Neuronal stem cell (in vitro differentiated cells): Measurements from ENCODE around the gene OR14C36. TPM values are rescaled to one million over a fixed set of nuclear protein-coding genes. Genes with fewer than 3 reads are reported as not detected.
"Not testable (repeated sequence)": the region's sequence is repeated elsewhere in the genome, so short reads cannot be mapped to it uniquely, and the experiment has no call there.

ENCODE experiments used
- DNase-seq: peaks from one replicate; pipeline ENCODE4 v3.0.0-alpha.2; 2013; ENCODE audit warnings: low spot score
- H2AFZ ChIP-seq: one replicate; pipeline ENCODE4 v1.6.1; 2013; ENCODE audit warnings: mild to moderate bottlenecking, low read length, inconsistent platforms
- H2AK5ac ChIP-seq: 2 replicates; pipeline ENCODE4 v1.6.1; 2013; ENCODE audit warnings: low read depth, mild to moderate bottlenecking, inconsistent platforms, low read length, moderate library complexity, mixed read lengths
- H2BK120ac ChIP-seq: 2 replicates; pipeline ENCODE4 v1.6.1; 2013; ENCODE audit warnings: low read depth, mild to moderate bottlenecking, inconsistent platforms, low read length, moderate library complexity, mixed read lengths
- H2BK12ac ChIP-seq: one replicate; pipeline ENCODE4 v1.6.1; 2013; ENCODE audit warnings: low read length, inconsistent platforms
- H2BK15ac ChIP-seq: 2 replicates; pipeline ENCODE4 v1.6.1; 2013; ENCODE audit warnings: mild to moderate bottlenecking, low read length, inconsistent platforms, mixed read lengths
- H2BK5ac ChIP-seq: one replicate; pipeline ENCODE4 v1.6.1; 2013; ENCODE audit warnings: inconsistent platforms, mild to moderate bottlenecking, low read length, moderate library complexity
- H3K14ac ChIP-seq: one replicate; pipeline ENCODE4 v1.6.1; 2013; ENCODE audit warnings: low read length, inconsistent platforms
- H3K18ac ChIP-seq: 2 replicates; pipeline ENCODE4 v1.6.1; 2013; ENCODE audit warnings: low read length, inconsistent platforms
- H3K23ac ChIP-seq: 2 replicates; pipeline ENCODE4 v1.6.1; 2013; ENCODE audit warnings: low read depth, mild to moderate bottlenecking, mixed read lengths, low read length, inconsistent platforms; ENCODE audit not compliant: poor library complexity
- H3K27ac ChIP-seq: replicated peaks from 3 replicates; pipeline ENCODE4 v1.5.1; 2013; ENCODE audit warnings: low read length, inconsistent platforms
- H3K27me3 ChIP-seq, 3 experiments: 2 replicates each; pipeline ENCODE4 v1.6.1; 2013; ENCODE audit warnings: low read length in 3 of 3, mild to moderate bottlenecking in 2 of 3, inconsistent platforms in 1 of 3, low read depth in 1 of 3, mixed read lengths in 1 of 3, moderate library complexity in 1 of 3; ENCODE audit not compliant: control insufficient read depth in 3 of 3, insufficient read depth in 3 of 3
- H3K36me3 ChIP-seq, 2 donors: replicated peaks in 1 of 2; 2 replicates each; pipeline ENCODE4 v1.6.1; 2013; ENCODE audit warnings: low read length in 2 of 2; ENCODE audit not compliant: control insufficient read depth in 2 of 2, insufficient read depth in 2 of 2
- H3K4ac ChIP-seq: 2 replicates; pipeline ENCODE4 v1.6.1; 2013; ENCODE audit warnings: inconsistent platforms, mild to moderate bottlenecking, low read length, moderate library complexity
- H3K4me1 ChIP-seq, 2 donors: 1 replicate in 1 of 2; 2 replicates in 1 of 2; pipeline ENCODE4 v1.6.1; 2013; ENCODE audit warnings: low read length in 2 of 2, low read depth in 1 of 2; ENCODE audit not compliant: control insufficient read depth in 2 of 2, insufficient read depth in 1 of 2
- H3K4me2 ChIP-seq: one replicate; pipeline ENCODE4 v1.6.1; 2013; ENCODE audit warnings: mild to moderate bottlenecking, low read length, inconsistent platforms; ENCODE audit not compliant: insufficient read depth, poor library complexity, severe bottlenecking
- H3K4me3 ChIP-seq, 2 donors: 2 replicates each; pipeline ENCODE4 v1.5.1; 2013; ENCODE audit warnings: low read length in 2 of 2, mild to moderate bottlenecking in 2 of 2, inconsistent platforms in 1 of 2, moderate library complexity in 1 of 2
- H3K79me1 ChIP-seq: one replicate; pipeline ENCODE4 v1.6.1; 2013; ENCODE audit warnings: low read depth, mild to moderate bottlenecking, inconsistent platforms, low read length, moderate library complexity
- H3K9ac ChIP-seq: one replicate; pipeline ENCODE4 v1.6.1; 2013; ENCODE audit warnings: mild to moderate bottlenecking, low read depth, low read length, inconsistent platforms; ENCODE audit not compliant: poor library complexity
- H3K9me3 ChIP-seq, 2 donors: replicated peaks in 1 of 2; 2 replicates each; pipeline versions ENCODE3 to v1.6.1; 2013; ENCODE audit warnings: low read length in 2 of 2, mild to moderate bottlenecking in 2 of 2, inconsistent platforms in 1 of 2, low read depth in 1 of 2, mixed read lengths in 1 of 2, moderate library complexity in 1 of 2; ENCODE audit not compliant: control insufficient read depth in 2 of 2, insufficient read depth in 1 of 2
- H4K8ac ChIP-seq: one replicate; pipeline ENCODE4 v1.6.1; 2013; ENCODE audit warnings: low read depth, mild to moderate bottlenecking, inconsistent platforms, low read length, moderate library complexity
- H4K91ac ChIP-seq: one replicate; pipeline ENCODE4 v1.6.1; 2013; ENCODE audit warnings: low read length, low read depth, mild to moderate bottlenecking, inconsistent platforms; ENCODE audit not compliant: poor library complexity
- WGBS, 2 donors: extraction: QIAGEN DNeasy Blood & Tissue Kit; methylation state at CpG; one replicate each; pipeline ENCODE4 v1.1.7; 2013; ENCODE audit warnings: missing lambda C conversion rate in 2 of 2, mixed read lengths in 1 of 2; ENCODE audit not compliant: insufficient read length in 2 of 2, insufficient replicate concordance in 1 of 2; ENCODE audit errors: extremely low coverage in 2 of 2; 5-methylcytosine and 5-hydroxymethylcytosine counted together
- polyA plus RNA-seq, 2 experiments: library from polyadenylated mRNA; stranded (reverse); fragments of 200-250 nt; gene quantifications; one replicate each; pipeline ENCODE4 v1.2.3, GENCODE V29; 2013

Gene OR14C36
- not detected for polyA plus RNA-seq (2013, experiment 1 of 2)
- not detected for polyA plus RNA-seq (2013, experiment 2 of 2)

GRCh38 chr1:248348475-248348874 is at the start of gene OR14C36:
Gene OR14C36 (plus strand): TSS chr1:248348775. CDS start chr1:248348775, 0 bp downstream.
- Histone ChIP-seq H3K14ac (no peak within 1 kb of the TSS), H3K4me1 (no peaks in the 10 kb centered on the region), H2AK5ac (no peak within 1 kb of the TSS), H3K9ac (no peak within 1 kb of the TSS), H2BK15ac (no peak within 1 kb of the TSS), H2AFZ (no peak within 1 kb of the TSS), H2BK5ac (no peak within 1 kb of the TSS), H2BK12ac (no peak within 1 kb of the TSS), H3K4ac (no peak within 1 kb of the TSS), H3K9me3 (peaks cover 0 to 12% of the 10 kb centered on the region in 2 donors), H3K4me2 (no peak within 1 kb of the TSS), H3K4me3 (no peak within 1 kb of the TSS), H3K79me1 (no peaks in the 10 kb centered on the region), H4K91ac (no peak within 1 kb of the TSS), H2BK120ac (no peak within 1 kb of the TSS), H3K18ac (no peak within 1 kb of the TSS), H3K36me3 (no peaks in the 10 kb centered on the region), H3K23ac (no peak within 1 kb of the TSS), H3K27me3 (peaks cover 0 to 5% (median 0%) of the 10 kb centered on the region in 3 experiments), H3K27ac (no peak within 1 kb of the TSS), H4K8ac (no peak within 1 kb of the TSS)
- no peak for DNase-seq
- WGBS, 2 donors = no CpG with 5 or more reads among the region's 4 CpGs

GRCh38 chr1:248303324-248303723 is 45.3 kb upstream of the OR14C36 start, which contains the start of gene OR2T12:
Gene OR2T12 (minus strand): TSS chr1:248303424. CDS start chr1:248295578, 7,846 bp downstream.
- no peak within 1 kb of the TSS for H2AK5ac ChIP-seq
- no peak within 1 kb of the TSS for H3K9ac ChIP-seq
- no peaks in the 10 kb centered on the region for H3K79me1 ChIP-seq
- H3K14ac ChIP-seq = no peak within 1 kb of the TSS
- H2AFZ ChIP-seq = no peak within 1 kb of the TSS
- H3K4me2 ChIP-seq = no peak within 1 kb of the TSS
- no peak within 1 kb of the TSS for H3K23ac ChIP-seq
- no peak within 1 kb of the TSS for H2BK5ac ChIP-seq
- H3K27ac ChIP-seq = no peak within 1 kb of the TSS
- H3K4me3 ChIP-seq = no peak within 1 kb of the TSS
- no peak within 1 kb of the TSS for H2BK12ac ChIP-seq
- H3K4ac ChIP-seq = no peak within 1 kb of the TSS
- no peak within 1 kb of the TSS for H2BK15ac ChIP-seq
- H4K91ac ChIP-seq = no peak within 1 kb of the TSS
- H3K27me3 ChIP-seq = no peaks in the 10 kb centered on the region
- H3K4me1 ChIP-seq = no peaks in the 10 kb centered on the region
- H4K8ac ChIP-seq = no peak within 1 kb of the TSS
- no peaks in the 10 kb centered on the region for H3K36me3 ChIP-seq
- H3K18ac ChIP-seq = no peak within 1 kb of the TSS
- no peak within 1 kb of the TSS for H2BK120ac ChIP-seq
- DNase-seq = no peak
- peaks cover 0 to 5% of the 10 kb centered on the region in 2 donors for H3K9me3 ChIP-seq
- WGBS, 2 donors = no CpG with 5 or more reads among the region's 1 CpG

GRCh38 chr1:248305672-248306071 is 42.9 kb upstream of the OR14C36 start:
- H3K27me3 ChIP-seq, H3K23ac ChIP-seq, H3K4me2 ChIP-seq, H3K18ac ChIP-seq, H3K4ac ChIP-seq, H2AK5ac ChIP-seq, H4K8ac ChIP-seq, H2BK15ac ChIP-seq, H3K36me3 ChIP-seq, H4K91ac ChIP-seq, H2BK5ac ChIP-seq, H3K9ac ChIP-seq, H3K14ac ChIP-seq, DNase-seq, H3K27ac ChIP-seq, H2AFZ ChIP-seq, H2BK12ac ChIP-seq, H3K9me3 ChIP-seq, H3K4me3 ChIP-seq, H2BK120ac ChIP-seq, H3K79me1 ChIP-seq, H3K4me1 ChIP-seq: not testable (repeated sequence)
- WGBS, 2 donors = no CpG with 5 or more reads among the region's 9 CpGs

GRCh38 chr1:248306103-248306502 is 42.5 kb upstream of the OR14C36 start:
- no peaks in the 10 kb centered on the region for H3K4me1 ChIP-seq
- no peak overlapping the region for H3K14ac ChIP-seq
- H3K18ac ChIP-seq = no peak overlapping the region

More at GRCh38 chr1:248306103-248306502, 42.5 kb upstream of the OR14C36 start:
- no CpG with 5 or more reads among the region's 19 CpGs for WGBS, 2 donors
- Histone ChIP-seq H2AK5ac (no peak overlapping the region), H2BK120ac (no peak overlapping the region), H3K23ac (no peak overlapping the region), H4K8ac (no peak overlapping the region), H3K4me2 (no peak overlapping the region), H2BK15ac (no peak overlapping the region), H3K4ac (no peak overlapping the region), H2AFZ (no peak overlapping the region), H3K9me3 (peaks cover 0 to 9% of the 10 kb centered on the region in 2 donors), H3K4me3 (no peak overlapping the region), H3K27ac (no peak overlapping the region), H2BK5ac (no peak overlapping the region), H4K91ac (no peak overlapping the region), H3K36me3 (no peaks in the 10 kb centered on the region), H2BK12ac (no peak overlapping the region), H3K27me3 (no peaks in the 10 kb centered on the region), H3K9ac (no peak overlapping the region), H3K79me1 (no peaks in the 10 kb centered on the region)
- DNase-seq = no peak
